NCI-H1105 (cell line): ENCODE data around the gene BTNL8.

Experiments
- DNase-seq: peaks from one replicate; lab custom pipeline; 2025; lab: John Stamatoyannopoulos, UW

BTNL8 gene

GRCh38 chr5:180970336-180970735, 71.4 kb downstream of the BTNL8 start:
- no peak for DNase-seq

GRCh38 chr5:180970875-180971274, 71.9 kb downstream of the BTNL8 start:
- DNase-seq, result no peak

- no peak for DNase-seq
These were observed 75.8 kb downstream of the BTNL8 start for GRCh38 chr5:180974612-180975315.

GRCh38 chr5:180975338-180975737, 76.4 kb downstream of the BTNL8 start:
- DNase-seq, result no peak

- DNase-seq, result no peak
These were observed 77.6 kb downstream of the BTNL8 start for GRCh38 chr5:180976518-180976917.

- no peak for DNase-seq
These were observed 78.9 kb downstream of the BTNL8 start for GRCh38 chr5:180977852-180978251.

- no peak for DNase-seq
These were observed 83.2 kb downstream of the BTNL8 start for GRCh38 chr5:180982008-180982741.

- no peak for DNase-seq
These were observed 89.1 kb downstream of the BTNL8 start for GRCh38 chr5:180988016-180988415.

- DNase-seq, result no peak
These were observed 89.6 kb downstream of the BTNL8 start, which contains the start of gene BTNL3 for GRCh38 chr5:180988592-180988991. TSS of gene BTNL3 (plus strand) at chr5:180988846. CDS start at chr5:180989029, 183 bp downstream.

- DNase-seq, result no peak
These were observed 91.3 kb downstream of the BTNL8 start for GRCh38 chr5:180990086-180990881.

- no peak for DNase-seq
These were observed 91.9 kb downstream of the BTNL8 start for GRCh38 chr5:180990882-180991242.
